ENCODE data around the gene ZCCHC24. TPM values are rescaled to one million over a fixed set of nuclear protein-coding genes. Genes with fewer than 3 reads are reported as not detected.

Gene ZCCHC24
- total and polyA plus RNA-seq, 9 donors, result 21.6 to 92.1 (median 58.3) TPM

- Histone ChIP-seq H3K27ac (peak overlapping the region; percentile 16 to 87), H3K9me3 (no peaks in the 10 kb centered on the region), H3K4me3 (no peak overlapping the region), H3K27me3 (no peaks in the 10 kb centered on the region), H3K4me1 (ENCODE audit: insufficient read depth) (peaks cover 14% of the 10 kb centered on the region), H3K36me3 (no peaks in the 10 kb centered on the region)
- intact Hi-C loops (cut with DNase I), result no loop called here
- 76 to 78% (median 77%) methylated on average over 6 of the region's 6 CpGs for WGBS, 3 donors
- TF ChIP-seq POLR2A (IDR thresholded peaks at IDR 0.05) (no peak), CTCF (IDR thresholded peaks at IDR 0.05) (no peak), EP300 (IDR thresholded peaks at IDR 0.05) (no peak)
- no peak for DNase-seq
Measured at GRCh38 chr10:79349072-79349491, 96.3 kb downstream of the ZCCHC24 start.

- Histone ChIP-seq H3K4me3 (peak overlapping the region; percentile 63), H3K36me3 (no peaks in the 10 kb centered on the region), H3K4me1 (ENCODE audit: insufficient read depth) (peaks cover 14% of the 10 kb centered on the region), H3K27ac (peak overlapping the region; percentile 16 to 87), H3K9me3 (no peaks in the 10 kb centered on the region), H3K27me3 (no peaks in the 10 kb centered on the region)
- no peak for TF ChIP-seq CTCF (IDR thresholded peaks at IDR 0.05)
- TF ChIP-seq POLR2A (IDR thresholded peaks at IDR 0.05), result no peak
- TF ChIP-seq EP300 (IDR thresholded peaks at IDR 0.05), result no peak
- WGBS, 3 donors, result 35 to 47% (median 40%) methylated on average over 3 of the region's 3 CpGs
- intact Hi-C loops (cut with DNase I), result no loop called here
- peak in 3 of 5 donors; percentile 25 to 50 (median 46) for DNase-seq
Measured at GRCh38 chr10:79348640-79348988, 96.8 kb downstream of the ZCCHC24 start.

- H3K27ac ChIP-seq, result peak overlapping the region; percentile 63 to 87
- no peaks in the 10 kb centered on the region for H3K27me3 ChIP-seq
- H3K9me3 ChIP-seq, result no peaks in the 10 kb centered on the region
- peaks cover 14% of the 10 kb centered on the region for H3K4me1 ChIP-seq (ENCODE audit: insufficient read depth)
- TF ChIP-seq POLR2A (IDR thresholded peaks at IDR 0.05), result peak; percentile 10
- peak in 1 of 3 donors; percentile 30 for TF ChIP-seq CTCF (IDR thresholded peaks at IDR 0.05)
- TF ChIP-seq EP300 (IDR thresholded peaks at IDR 0.05), result no peak
- H3K4me3 ChIP-seq, result peak overlapping the region; percentile 63
- WGBS, 3 donors, result 4 to 6% (median 4%) methylated on average over 20 to 34 of the region's 34 CpGs
- peak; percentile 77 to 82 (median 80) for DNase-seq
- H3K36me3 ChIP-seq, result no peaks in the 10 kb centered on the region
- intact Hi-C loops (cut with DNase I), result no loop called here
Measured at GRCh38 chr10:79347894-79348639, 97.4 kb downstream of the ZCCHC24 start.

DNA sequence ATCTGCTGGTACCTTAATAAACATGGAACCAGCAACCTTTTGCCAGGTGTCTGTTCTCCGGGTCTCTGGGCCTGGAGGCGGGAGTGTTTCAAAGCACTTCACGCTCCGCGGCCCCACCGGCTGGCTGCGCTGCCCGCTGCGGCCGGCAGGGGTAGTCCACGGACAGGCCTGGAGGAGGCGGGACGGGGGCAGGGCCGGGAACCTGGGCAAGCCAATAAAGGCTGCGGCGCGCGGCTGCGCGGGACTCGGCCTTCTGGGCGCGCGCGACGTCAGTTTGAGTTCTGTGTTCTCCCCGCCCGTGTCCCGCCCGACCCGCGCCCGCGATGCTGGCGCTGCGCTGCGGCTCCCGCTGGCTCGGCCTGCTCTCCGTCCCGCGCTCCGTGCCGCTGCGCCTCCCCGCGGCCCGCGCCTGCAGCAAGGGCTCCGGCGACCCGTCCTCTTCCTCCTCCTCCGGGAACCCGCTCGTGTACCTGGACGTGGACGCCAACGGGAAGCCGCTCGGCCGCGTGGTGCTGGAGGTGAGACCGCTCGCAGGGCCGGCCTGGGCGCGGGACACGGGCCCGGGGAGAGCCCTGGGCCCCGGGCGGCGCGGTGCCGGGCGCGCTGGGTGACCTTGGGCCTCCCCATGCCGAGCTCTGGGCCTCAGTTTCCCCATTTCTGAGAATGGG lies 98.1 kb downstream of the ZCCHC24 start, which contains the start of gene PPIF:
PPIF (plus strand) TSS at position 244 of the 668 bp plus-strand sequence; CDS start at position 324, 80 bp downstream.
- 0 to 1% (median 0%) methylated on average over 40 to 77 of the region's 77 CpGs for WGBS, 3 donors
- Histone ChIP-seq H3K27me3 (no peaks in the 10 kb centered on the region), H3K36me3 (no peaks in the 10 kb centered on the region), H3K9me3 (no peaks in the 10 kb centered on the region), H3K27ac (peak within 1 kb of the TSS; percentile 63 to 87), H3K4me3 (peak within 1 kb of the TSS; percentile 63), H3K4me1 (ENCODE audit: insufficient read depth) (peaks cover 14% of the 10 kb centered on the region)
- intact Hi-C loops (cut with DNase I), result no loop called here
- peak; percentile 96 to 98 (median 96) for TF ChIP-seq CTCF (IDR thresholded peaks at IDR 0.05)
- peak; percentile 90 for TF ChIP-seq POLR2A (IDR thresholded peaks at IDR 0.05)
- TF ChIP-seq EP300 (IDR thresholded peaks at IDR 0.05), result no peak
- DNase-seq, result peak; percentile 94 to 97 (median 95)
